Lung microvascular endothelial cell (primary cell): ENCODE data around the gene TRIM59. TPM values are rescaled to one million over a fixed set of nuclear protein-coding genes. Genes with fewer than 3 reads are reported as not detected.

ENCODE experiments used
- DNase-seq, 2 donors: peaks; one replicate each; pipeline versions ENCODE4 v3.0.0 to v3.0.0-alpha.2; 2010; ENCODE audit warnings: low read depth in 2 of 2
- total RNA-seq: library from RNA; depleted of rRNA; stranded (reverse); fragments of >200 nt; gene quantifications from 2 replicates; pipeline ENCODE4 v1.2.1, GENCODE V29; 2014

TRIM59 gene
- total RNA-seq, 1 donor from 2014 or later: 9.9 TPM

- DNase-seq: peak; percentile 19 to 46
Observed at GRCh38 chr3:160403028-160403545, 46.5 kb downstream of the TRIM59 start.

DNA sequence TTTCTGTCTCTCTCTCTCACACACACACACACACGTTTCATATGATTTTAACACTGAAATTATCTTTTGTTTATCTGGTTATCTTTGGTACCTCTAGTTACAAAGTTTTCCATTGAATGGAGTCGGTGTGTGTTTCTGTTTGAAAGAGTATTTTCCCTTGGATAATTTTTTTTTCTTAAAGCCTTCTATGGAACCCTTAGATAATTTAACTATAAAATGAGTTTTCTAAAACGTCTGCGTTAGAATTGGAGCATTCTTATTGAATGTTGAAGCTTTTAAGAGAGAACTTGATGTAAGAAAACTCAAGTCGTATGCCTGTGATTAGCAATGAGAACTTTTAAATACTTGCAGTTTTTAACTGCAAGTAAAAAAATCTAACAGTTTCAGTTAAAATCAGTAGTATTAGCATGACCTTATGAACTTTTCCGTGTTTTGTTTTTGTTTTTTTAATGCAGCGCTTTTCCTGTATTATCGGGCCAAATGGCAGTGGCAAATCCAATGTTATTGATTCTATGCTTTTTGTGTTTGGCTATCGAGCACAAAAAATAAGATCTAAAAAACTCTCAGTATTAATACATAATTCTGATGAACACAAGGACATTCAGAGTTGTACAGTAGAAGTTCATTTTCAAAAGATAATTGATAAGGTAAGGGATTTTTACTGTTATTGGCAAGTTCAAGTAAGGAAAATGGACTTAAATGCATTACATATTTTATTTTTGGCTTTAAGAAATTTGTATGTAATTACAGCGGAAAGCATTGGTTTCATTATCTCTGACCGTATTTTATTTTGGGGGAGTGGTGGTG is 47.2 kb downstream of the TRIM59 start:
- DNase-seq: peak; percentile 12 to 46

DNA sequence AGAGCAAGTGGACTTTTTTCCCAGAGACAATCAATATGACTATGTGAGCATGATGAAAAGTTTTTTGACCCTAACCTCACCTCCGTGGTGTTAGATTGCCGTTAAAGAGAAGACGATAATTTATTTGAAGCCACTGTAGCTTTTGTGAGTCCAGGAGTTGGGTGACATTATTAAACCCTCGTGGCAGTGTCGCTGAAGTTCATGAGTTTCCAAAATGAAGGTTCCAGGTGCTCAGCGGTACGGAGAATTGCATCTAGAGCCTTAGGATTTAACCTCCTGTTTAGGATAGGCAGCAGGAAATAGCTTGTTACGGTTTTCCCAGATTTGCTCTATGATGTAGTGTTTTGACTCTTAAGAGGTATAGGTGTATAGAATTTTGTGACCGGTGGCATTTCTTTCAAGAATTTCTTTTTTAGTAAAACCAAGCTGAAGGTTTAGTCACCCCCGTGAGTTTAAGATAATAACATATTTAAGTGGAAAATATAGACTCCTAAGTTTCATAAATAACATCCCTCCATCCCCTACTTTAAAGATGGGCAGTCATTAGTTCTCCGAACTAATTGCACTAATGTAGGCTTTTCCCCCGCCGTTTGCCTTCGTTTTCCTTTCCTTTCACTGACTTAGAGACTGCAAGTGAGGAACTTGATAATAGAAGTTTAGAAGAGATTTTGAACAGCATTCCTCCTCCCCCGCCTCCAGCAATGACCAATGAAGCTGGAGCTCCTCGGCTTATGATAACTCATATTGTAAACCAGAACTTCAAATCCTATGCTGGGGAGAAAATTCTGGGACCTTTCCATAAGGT is 48.1 kb downstream of the TRIM59 start:
- peak; percentile 61 to 73 for DNase-seq

GRCh38 chr3:160400702-160401150 is 48.9 kb downstream of the TRIM59 start:
- peak; percentile 34 to 50 for DNase-seq

DNA sequence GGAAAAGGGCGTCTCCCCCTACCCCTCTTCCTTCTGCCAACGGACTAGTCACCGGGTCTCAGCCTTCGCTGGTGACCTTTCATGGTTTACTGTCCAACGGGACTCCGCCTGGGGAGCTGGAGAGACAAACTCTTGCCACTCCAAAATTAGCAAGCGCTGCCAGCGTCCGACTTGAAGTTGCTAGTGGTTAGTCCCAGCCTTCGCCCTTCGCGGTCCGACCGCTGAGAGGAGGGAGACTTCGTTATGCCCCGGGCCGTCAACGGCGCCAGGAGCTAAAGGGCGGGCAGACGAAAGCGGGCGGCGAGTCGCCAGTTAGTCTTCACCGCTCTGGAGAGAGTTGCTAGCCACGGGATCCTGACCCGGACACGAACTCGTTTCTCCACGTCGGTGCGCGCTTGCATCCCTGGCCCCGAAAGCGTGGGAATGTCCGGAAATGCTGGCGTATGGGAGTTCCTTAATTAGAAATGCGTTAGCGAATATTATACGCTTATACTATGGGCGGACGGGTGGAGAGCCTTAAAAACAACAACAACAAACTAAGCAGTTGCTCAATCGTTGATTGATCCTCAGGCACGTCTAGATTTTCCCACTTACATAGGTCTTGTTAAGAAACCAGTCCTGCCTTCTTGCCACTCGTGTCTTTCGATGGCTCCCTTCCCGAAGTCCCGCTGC is 49.4 kb downstream of the TRIM59 start:
- peak; percentile 78 to 83 for DNase-seq

DNA sequence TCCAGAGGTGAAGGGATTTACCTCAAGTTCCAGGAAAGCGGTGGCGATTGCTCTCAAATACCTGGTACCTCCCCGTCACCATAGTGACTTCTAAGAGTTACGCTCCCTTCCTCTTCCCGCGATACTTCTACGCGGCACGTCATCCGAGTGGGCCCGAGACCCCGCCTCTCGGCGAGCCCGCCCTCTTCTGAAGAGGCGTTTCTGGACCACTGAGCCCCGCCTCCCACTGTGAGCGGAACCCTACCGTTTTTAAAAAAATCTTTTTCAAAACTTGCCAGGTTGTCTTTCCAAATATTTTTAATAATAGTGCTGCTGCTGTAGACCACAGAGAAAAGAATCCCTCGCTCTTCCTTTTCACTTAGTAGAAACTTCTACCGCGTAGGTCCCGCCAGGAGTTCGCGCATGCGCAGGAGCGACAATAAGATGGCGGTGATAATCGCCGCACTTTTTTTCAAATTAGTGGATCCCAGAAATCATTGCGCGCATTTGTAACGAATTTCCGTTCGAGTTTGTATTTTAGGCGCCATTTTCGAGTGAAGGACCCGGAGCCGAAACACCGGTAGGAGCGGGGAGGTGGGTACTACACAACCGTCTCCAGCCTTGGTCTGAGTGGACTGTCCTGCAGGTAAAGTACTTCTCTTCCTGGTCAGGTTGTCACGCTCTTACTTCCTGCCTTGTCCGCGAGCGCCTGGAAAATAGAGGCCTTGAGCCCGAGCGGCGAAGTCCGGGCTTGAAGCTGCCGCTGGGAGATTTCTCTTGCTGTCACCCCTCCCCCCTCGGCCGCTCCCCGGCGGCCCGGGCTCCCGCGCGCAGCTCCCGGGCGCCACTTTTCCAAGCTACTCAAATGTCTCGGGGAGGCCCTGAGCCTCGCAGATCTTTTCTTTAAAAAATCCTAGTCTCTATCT is 50.2 kb downstream of the TRIM59 start, which contains the start of the genes IFT80 and SMC4:
Gene IFT80, minus strand, starts transcription at position 101 of the 905 bp plus-strand sequence. CDS start 14,625 bp downstream, outside the sequence.
Gene SMC4, plus strand, starts transcription at position 526 of the 905 bp plus-strand sequence. CDS start 1,177 bp downstream, outside the sequence.
- DNase-seq: peak; percentile 97 to 98

DNA sequence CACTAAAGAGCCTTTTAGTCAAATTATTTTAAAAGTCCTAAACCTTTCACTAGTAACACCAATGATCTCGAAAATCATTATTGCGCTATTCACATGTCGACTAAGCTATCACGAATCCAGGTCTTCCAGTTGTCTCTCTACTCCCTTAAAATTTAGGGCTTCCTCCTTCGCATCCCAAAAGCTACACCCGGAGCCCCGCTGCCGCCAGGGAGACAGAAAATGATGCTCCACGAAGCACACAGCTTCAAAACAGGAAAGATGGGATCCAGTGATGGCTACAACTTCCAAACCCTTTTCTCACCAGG is 50.8 kb downstream of the TRIM59 start:
- DNase-seq: no peak

GRCh38 chr3:160395297-160395696 is 54.3 kb downstream of the TRIM59 start:
- DNase-seq: peak; percentile 50 to 72

DNA sequence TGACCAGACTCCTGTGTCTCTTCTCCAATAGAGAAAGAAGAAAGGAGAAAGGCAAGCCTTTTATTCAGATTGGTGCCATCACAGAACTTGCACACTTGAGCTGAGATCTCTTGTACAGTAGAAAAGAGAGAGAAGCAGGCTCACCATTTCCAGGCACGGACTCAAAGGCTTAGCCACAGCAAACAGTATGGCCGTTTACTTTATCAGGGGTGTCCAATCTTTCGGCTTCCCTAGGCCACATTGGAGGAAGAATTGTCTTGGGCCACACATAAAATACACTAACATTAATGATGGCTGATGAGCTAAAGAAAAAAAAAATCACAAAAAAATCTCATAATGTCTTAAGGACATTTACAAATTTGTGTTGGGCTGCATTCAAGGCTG is 55.6 kb downstream of the TRIM59 start:
- DNase-seq: no peak

DNA sequence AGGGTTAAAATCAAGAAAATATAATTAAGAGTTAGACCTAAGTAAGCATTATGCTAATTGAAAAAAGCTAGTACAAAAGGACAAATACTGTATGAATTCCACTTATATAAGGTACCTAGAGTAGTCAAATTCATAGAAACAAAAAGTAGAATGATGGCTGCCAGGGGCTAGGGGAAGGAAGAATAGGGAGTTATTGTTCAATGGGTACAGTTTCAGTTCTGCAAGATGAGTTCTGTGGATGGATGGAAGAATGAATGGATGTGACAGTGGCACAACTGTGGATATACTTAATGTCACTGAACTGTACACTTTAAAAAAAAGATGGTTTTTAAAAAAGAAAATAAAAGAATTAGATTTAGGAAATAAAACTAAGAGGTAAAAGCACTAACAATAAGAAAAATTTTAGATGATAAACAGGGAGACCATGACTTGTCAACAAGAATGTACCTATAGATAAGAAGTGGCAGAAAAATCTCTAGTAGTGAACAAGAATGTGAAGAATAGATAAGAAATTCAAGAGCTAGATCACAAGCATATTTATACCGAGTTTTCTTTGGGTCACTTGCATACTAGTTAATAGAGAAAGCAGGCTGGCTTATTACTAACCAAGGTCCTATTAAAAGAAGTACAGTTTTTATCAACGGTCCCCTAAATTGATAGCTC is 56.1 kb downstream of the TRIM59 start:
- DNase-seq: no peak

- no peak for DNase-seq
Observed at GRCh38 chr3:160392798-160393197, 56.8 kb downstream of the TRIM59 start.

GRCh38 chr3:160390565-160391138 is 58.9 kb downstream of the TRIM59 start:
- DNase-seq: no peak

Other genes starting within 250 kb of the TRIM59 start
- under 0.01 TPM in 1 of 2 replicates, not detected in the other for gene C3orf80, start 224.4 kb downstream of the TRIM59 start, total RNA-seq
- 13.9 and 15.7 TPM in 2 replicates for gene IFT80, start 50.6 kb downstream of the TRIM59 start, total RNA-seq
- 26.8 and 36.4 TPM in 2 replicates for gene SMC4, start 50.1 kb downstream of the TRIM59 start, total RNA-seq
- 19.6 and 20.2 TPM in 2 replicates for gene KPNA4, start 115.8 kb upstream of the TRIM59 start, total RNA-seq
- not detected in 2 replicates for gene ARL14, start 227.4 kb upstream of the TRIM59 start, total RNA-seq